A673 (cell line): ENCODE results near the gene PAK1. TPM values are rescaled to one million over a fixed set of nuclear protein-coding genes. Genes with fewer than 3 reads are reported as not detected.

Experiments
- BruUV-seq: library from RNA; stranded (reverse); fragments of 400-500 nt; replicated peaks from 2 replicates; lab custom pipeline; 2021; lab: Mats Ljungman, UMichigan
- CTCF ChIA-PET: fragments of 300-600 bp; sonication (Branson Sonifier 250); formaldehyde crosslinking; loops from one replicate; lab custom pipeline; 2022; ENCODE audit warnings: antibody characterized with exemption; lab: Charles Lee
- POLR2A ChIA-PET: fragments of 300-600 bp; sonication (Branson Sonifier 250); formaldehyde crosslinking; loops from one replicate; lab custom pipeline; 2022; ENCODE audit warnings: antibody characterized with exemption; ENCODE audit not compliant: low non-redundant PET; lab: Charles Lee
- DNase-seq: peaks from one replicate; pipeline ENCODE4 v3.0.0-alpha.2; 2015; ENCODE audit warnings: low spot score
- H3K27ac ChIP-seq: fragments of 200-600 bp; sonication (generic); 2 replicates; pipeline ENCODE4 v1.5.1; 2016; ENCODE audit warnings: mixed run types, low read depth, mild to moderate bottlenecking, mixed read lengths, antibody characterized with exemption, low read length; ENCODE audit not compliant: poor library complexity, severe bottlenecking
- H3K27me3 ChIP-seq: fragments of 200-600 bp; sonication (generic); replicated peaks from 2 replicates; pipeline ENCODE4 v1.6.1; 2017; ENCODE audit warnings: mixed run types, low read depth, mild to moderate bottlenecking, mixed read lengths, antibody characterized with exemption, low read length; ENCODE audit not compliant: insufficient read depth, poor library complexity
- H3K36me3 ChIP-seq: fragments of 200-600 bp; sonication (generic); 2 replicates; pipeline ENCODE4 v1.6.1; 2016; ENCODE audit warnings: mixed run types, mild to moderate bottlenecking, mixed read lengths, antibody characterized with exemption, low read length; ENCODE audit not compliant: insufficient read depth, poor library complexity, severe bottlenecking
- H3K4me1 ChIP-seq: fragments of 200-600 bp; sonication (generic); 2 replicates; pipeline ENCODE4 v1.6.1; 2017; ENCODE audit warnings: mixed run types, mild to moderate bottlenecking, mixed read lengths, antibody characterized with exemption, low read length; ENCODE audit not compliant: insufficient read depth, poor library complexity, severe bottlenecking
- H3K4me3 ChIP-seq: fragments of 200-600 bp; sonication (generic); 2 replicates; pipeline ENCODE4 v1.5.1; 2016; ENCODE audit warnings: low read depth, mixed run types, mild to moderate bottlenecking, mixed read lengths, low read length; ENCODE audit not compliant: poor library complexity, severe bottlenecking
- H3K9me3 ChIP-seq: fragments of 200-600 bp; sonication (generic); 2 replicates; pipeline ENCODE4 v1.6.1; 2016; ENCODE audit warnings: mixed run types, low read depth, mild to moderate bottlenecking, mixed read lengths, antibody characterized with exemption, low read length; ENCODE audit not compliant: poor library complexity, severe bottlenecking
- EZH2 ChIP-seq: fragments of 200-600 bp; sonication (generic); IDR thresholded peaks from 2 replicates; pipeline ENCODE4 v1.6.1; 2017; ENCODE audit warnings: borderline replicate concordance, low read depth, mild to moderate bottlenecking, mixed read lengths, antibody characterized with exemption, low read length; ENCODE audit not compliant: poor library complexity, severe bottlenecking
- intact Hi-C: fragments of 100-400 bp; cut with micrococcal nuclease; formaldehyde crosslinking; loops from one replicate; pipeline ENCODE4 v1.10.0; 2022; ENCODE audit not compliant: unreplicated experiment
- total RNA-seq: library from RNA; stranded (reverse); gene quantifications from 2 replicates; pipeline ENCODE4 v1.2.3, GENCODE V29; 2021
- TF ChIP-seq, protein P1 (sequence below): fragments of 300-800, 200-600 bp; sonication (generic); conservative IDR thresholded peaks from 2 replicates; pipeline ENCODE4 v1.5.1; 2017; ENCODE audit warnings: low read depth, mild to moderate bottlenecking, antibody characterized with exemption, low read length, moderate library complexity, mixed read lengths

The PAK1 gene
- total RNA-seq, 1 experiment from 2014 or later: 44.2 TPM

DNA sequence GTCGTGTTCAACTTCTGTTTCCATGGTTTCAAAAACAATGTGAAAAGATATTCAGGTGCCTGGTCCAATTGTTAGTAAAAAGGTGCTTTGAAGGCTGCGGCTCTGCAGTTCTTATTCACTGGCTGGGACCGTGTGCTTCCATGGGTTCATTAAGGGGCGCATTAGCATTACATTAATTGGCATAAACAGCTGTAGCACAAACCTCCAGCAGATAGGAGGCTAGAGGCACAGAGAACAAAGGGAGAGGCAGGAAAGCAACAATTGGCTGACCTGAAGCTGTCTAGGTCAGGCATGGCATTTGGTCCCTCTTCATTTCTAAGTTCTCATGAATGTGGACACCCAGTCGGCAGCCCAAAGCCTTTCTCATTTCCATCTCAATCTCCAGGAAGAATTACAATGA lies 16.6 kb downstream of the PAK1 start:
- ChIA-PET POLR2A (no interaction called here), CTCF (interaction anchor here (0.5 kb wide), 1 partner anchor 26 kb away, joined by 4 read pairs; no protein-coding TSS in a partner anchor)
- BruUV-seq: no TSS peak
- DNase-seq: no peak
- Histone ChIP-seq H3K4me1 (no peaks in the 10 kb centered on the region), H3K36me3 (no peaks in the 10 kb centered on the region), H3K27me3 (no peaks in the 10 kb centered on the region), H3K4me3 (no peak overlapping the region), H3K9me3 (no peaks in the 10 kb centered on the region), H3K27ac (no peak overlapping the region)
- intact Hi-C loops: no loop called here
- TF ChIP-seq, protein P1, sequence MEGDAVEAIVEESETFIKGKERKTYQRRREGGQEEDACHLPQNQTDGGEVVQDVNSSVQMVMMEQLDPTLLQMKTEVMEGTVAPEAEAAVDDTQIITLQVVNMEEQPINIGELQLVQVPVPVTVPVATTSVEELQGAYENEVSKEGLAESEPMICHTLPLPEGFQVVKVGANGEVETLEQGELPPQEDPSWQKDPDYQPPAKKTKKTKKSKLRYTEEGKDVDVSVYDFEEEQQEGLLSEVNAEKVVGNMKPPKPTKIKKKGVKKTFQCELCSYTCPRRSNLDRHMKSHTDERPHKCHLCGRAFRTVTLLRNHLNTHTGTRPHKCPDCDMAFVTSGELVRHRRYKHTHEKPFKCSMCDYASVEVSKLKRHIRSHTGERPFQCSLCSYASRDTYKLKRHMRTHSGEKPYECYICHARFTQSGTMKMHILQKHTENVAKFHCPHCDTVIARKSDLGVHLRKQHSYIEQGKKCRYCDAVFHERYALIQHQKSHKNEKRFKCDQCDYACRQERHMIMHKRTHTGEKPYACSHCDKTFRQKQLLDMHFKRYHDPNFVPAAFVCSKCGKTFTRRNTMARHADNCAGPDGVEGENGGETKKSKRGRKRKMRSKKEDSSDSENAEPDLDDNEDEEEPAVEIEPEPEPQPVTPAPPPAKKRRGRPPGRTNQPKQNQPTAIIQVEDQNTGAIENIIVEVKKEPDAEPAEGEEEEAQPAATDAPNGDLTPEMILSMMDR: no peak
- TF ChIP-seq EZH2: no peak

DNA sequence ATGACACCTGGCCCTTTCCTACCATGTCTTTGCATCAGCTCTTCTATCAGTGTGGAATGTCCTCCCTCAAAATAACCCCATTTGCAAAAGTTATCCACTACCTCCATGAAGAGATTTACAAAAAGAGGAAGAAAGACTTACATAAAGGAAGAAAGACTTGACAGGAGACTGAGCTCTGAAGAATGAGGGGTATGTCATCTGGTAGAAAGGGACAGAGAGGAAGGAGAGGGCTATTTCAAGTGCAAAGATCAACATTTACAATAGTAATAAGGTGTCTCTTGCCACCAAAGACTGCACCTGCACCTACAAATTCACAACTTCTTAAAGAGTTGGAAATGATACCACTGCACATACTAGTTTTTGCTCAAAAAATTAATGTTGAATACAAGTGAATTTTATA lies 18.2 kb downstream of the PAK1 start:
- intact Hi-C loops: no loop called here

DNA sequence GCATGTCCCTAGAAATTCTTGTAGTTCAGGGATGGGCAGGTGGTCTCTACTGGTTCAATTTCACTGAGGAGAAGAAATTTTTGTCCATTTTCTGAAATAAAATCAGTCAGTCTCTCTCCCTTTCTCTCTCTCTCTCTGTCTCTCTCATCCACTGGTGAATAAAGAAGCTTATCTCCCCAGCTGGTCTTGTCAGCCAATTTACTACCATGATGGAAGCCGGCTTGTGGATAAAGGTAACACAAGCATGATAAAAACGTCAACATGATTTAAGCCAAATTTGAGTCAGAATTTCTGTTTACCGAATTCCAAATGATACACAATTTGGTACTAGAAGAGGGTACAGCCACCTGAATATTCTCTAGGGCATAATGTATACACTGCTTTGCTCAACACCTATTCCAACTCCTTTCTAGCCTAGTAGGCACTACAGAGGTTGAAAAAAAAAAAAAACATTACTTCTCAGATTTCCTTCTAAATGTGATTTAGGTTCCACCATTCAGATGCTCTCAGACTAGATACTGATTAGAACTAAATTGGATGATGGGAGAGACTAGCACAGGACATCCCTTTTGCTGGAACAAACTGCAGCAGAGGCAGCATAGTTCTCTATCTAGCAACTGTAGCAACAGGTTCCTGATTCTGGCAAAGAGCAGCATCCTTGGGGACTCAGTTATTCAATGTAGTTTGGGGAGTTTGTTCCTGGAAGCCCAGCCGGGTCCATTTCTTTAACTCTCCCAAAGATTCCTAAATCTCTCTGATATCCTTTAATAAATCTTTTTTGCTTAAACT lies 18.8 kb downstream of the PAK1 start:
- Histone ChIP-seq H3K9me3 (no peaks in the 10 kb centered on the region), H3K36me3 (no peaks in the 10 kb centered on the region), H3K27me3 (no peaks in the 10 kb centered on the region), H3K4me3 (no peak overlapping the region), H3K4me1 (no peaks in the 10 kb centered on the region), H3K27ac (no peak overlapping the region)
- no peak for DNase-seq
- no peak for TF ChIP-seq EZH2
- TF ChIP-seq, protein P1: no peak
- ChIA-PET CTCF (no interaction called here), POLR2A (no interaction called here)
- intact Hi-C loops: no loop called here
- no TSS peak for BruUV-seq

More for the DNA sequence above, 18.2 kb downstream of the PAK1 start:
- POLR2A ChIA-PET: no interaction called here
- BruUV-seq: no TSS peak
- DNase-seq: no peak
- TF ChIP-seq, protein P1: no peak
- no peak for TF ChIP-seq EZH2
- Histone ChIP-seq H3K27ac (no peak overlapping the region), H3K4me1 (no peaks in the 10 kb centered on the region), H3K27me3 (no peaks in the 10 kb centered on the region), H3K36me3 (no peaks in the 10 kb centered on the region), H3K9me3 (no peaks in the 10 kb centered on the region), H3K4me3 (no peak overlapping the region)
- CTCF ChIA-PET: no interaction called here
